GM19351 (cell line): ENCODE results near the gene RPS6KB1.
A peak's percentile ranks its signal among the peaks of the same experiment; 100 is the strongest.
"Not testable (repeated sequence)": the region's sequence is repeated elsewhere in the genome, so short reads cannot be mapped to it uniquely, and the experiment has no call there.

Source experiments
- ATAC-seq: cut with Tn5 transposase; IDR thresholded peaks from one replicate; pipeline ENCODE4 v1.9.1; 2021; ENCODE audit warnings: mild to moderate bottlenecking, moderate library complexity; ENCODE audit not compliant: unreplicated experiment

Gene RPS6KB1

DNA sequence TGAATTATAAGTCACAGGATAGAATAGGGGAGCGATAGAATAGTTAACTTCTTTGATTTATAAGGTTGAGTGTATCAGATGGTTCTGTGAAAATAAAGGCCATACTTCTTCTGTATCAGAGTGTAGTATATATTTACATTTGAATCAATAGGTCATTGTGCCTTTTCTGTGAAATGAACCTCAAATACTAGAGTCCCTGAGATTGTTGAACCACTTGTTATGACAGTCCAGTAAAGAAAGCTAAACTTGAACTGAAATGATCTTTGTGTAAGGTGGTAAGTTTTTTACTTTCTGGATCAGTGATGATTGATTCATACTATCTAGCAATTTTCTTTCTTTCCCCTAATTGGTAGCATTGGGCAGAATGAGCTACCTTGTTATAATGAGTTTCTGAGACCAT lies 40.4 kb downstream of the RPS6KB1 start:
- ATAC-seq = not testable (repeated sequence)

DNA sequence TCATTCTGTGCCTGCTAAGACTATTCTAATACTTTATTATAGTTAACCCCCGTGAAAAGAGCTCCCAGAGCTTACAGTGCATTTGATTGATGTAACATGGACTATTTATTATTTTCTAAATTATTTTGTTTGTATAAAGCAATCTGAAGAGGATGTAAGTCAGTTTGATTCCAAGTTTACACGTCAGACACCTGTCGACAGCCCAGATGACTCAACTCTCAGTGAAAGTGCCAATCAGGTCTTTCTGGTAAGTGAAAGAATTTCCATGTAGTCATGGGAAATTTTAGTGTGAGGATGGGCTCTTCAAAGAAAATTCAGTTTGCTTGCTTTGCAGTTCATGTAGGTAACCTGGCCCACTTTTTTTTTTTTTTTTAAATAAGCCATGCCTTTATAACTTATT lies 47.8 kb downstream of the RPS6KB1 start:
- not testable (repeated sequence) for ATAC-seq

DNA sequence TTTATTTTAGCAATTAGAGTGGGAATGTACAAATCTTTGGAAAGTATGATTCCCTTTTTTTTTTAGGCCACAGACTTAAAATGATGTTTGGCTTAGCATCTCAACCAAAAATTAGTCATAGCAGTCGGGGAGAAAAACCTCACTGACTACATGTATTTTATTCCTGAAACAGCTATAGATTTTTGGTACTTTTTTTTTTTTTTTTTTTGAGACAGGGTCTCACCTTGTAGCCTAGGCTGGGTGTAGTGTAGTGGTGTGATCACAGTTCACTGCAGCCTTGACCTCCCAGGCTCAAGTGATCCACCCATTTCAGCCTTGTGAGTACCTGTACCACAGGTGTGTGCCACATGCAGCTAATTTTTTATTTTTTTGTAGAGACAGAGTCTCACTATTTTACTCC lies 48.2 kb downstream of the RPS6KB1 start:
- no peak for ATAC-seq

DNA sequence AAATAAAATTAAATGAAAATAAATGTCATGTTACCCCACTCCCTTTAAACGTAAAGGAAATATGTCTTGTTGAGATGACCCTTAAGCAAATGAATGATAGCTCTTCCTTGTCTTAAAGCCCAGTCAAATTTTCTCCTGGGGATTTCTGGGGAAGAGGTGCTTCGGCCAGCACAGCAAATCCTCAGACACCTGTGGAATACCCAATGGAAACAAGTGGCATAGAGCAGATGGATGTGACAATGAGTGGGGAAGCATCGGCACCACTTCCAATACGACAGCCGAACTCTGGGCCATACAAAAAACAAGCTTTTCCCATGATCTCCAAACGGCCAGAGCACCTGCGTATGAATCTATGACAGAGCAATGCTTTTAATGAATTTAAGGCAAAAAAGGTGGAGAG lies 53.5 kb downstream of the RPS6KB1 start:
- not testable (repeated sequence) for ATAC-seq

DNA sequence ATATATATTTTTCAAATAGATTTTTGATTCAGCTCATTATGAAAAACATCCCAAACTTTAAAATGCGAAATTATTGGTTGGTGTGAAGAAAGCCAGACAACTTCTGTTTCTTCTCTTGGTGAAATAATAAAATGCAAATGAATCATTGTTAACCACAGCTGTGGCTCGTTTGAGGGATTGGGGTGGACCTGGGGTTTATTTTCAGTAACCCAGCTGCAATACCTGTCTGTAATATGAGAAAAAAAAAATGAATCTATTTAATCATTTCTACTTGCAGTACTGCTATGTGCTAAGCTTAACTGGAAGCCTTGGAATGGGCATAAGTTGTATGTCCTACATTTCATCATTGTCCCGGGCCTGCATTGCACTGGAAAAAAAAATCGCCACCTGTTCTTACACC lies 54.4 kb downstream of the RPS6KB1 start:
- not testable (repeated sequence) for ATAC-seq

DNA sequence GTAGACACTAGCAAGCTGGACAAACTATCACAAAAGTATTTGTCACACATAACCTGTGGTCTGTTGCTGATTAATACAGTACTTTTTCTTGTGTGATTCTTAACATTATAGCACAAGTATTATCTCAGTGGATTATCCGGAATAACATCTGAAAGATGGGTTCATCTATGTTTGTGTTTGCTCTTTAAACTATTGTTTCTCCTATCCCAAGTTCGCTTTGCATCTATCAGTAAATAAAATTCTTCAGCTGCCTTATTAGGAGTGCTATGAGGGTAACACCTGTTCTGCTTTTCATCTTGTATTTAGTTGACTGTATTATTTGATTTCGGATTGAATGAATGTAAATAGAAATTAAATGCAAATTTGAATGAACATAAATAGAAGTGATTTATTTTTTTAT lies 57.1 kb downstream of the RPS6KB1 start:
- ATAC-seq = no peak

DNA sequence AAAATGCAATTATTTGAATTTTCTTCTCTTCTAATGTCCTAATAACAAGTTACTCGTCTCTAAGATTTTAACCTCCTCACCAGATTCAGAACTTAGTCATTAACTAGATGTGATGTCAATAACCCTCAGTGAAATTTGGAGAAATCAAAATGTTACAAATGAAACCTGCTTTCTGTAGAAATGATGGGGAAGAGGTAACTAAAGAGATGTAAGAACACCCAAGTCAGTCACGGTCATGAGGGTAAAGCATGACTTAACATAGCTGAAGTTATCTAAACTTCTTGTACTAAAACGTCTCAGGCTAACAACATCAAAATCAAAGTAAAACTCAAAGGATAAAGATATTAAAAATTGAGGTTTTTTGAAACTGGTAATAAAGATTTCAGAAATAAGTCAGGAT lies 61.9 kb downstream of the RPS6KB1 start:
- no peak for ATAC-seq

DNA sequence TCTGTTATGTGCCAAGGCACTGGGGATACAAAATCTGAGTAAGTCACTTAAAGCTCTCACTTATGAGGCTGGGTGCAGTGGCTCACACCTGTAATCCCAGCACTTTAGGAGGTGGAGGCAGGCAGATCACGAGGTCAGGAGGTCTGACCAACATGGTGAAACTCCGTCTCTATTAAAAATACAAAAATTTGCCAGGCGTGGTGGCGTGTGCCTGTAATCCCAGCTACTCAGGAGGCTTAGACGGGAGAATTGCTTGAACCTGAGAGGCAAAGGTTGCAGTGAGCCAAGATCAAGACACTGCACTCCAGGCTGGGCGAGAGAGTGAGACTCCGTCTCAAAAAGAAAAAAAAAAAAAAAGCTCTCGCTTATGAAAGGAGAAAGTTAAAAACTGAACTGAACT lies 66.7 kb downstream of the RPS6KB1 start:
- not testable (repeated sequence) for ATAC-seq

DNA sequence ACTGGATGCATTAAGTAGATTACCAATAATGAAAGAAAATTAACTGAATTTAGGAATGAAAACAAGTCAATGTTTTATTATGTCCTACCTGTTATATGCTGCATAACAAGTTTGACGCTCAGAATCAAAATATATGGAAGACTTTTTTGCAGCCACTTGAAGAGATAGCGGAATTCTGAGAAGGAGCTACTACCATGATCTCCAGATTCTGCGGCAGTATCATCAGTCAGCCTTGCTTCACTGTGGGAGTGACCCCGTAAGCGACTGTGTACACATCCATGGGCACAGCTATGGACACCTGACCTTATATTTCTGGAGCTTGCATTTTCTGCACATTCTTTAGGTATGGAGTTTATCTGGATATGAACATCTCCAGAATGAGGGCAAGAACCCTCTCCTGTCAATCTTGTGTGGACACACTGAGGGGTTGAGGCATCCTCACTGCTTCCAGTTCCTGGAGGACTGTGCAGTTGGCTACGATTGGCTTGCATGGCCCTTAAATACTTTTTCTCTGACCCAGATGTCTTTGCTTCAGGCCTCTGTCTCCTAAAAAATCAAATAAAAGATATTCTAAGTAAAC lies 69.9 kb downstream of the RPS6KB1 start:
- no peak for ATAC-seq

DNA sequence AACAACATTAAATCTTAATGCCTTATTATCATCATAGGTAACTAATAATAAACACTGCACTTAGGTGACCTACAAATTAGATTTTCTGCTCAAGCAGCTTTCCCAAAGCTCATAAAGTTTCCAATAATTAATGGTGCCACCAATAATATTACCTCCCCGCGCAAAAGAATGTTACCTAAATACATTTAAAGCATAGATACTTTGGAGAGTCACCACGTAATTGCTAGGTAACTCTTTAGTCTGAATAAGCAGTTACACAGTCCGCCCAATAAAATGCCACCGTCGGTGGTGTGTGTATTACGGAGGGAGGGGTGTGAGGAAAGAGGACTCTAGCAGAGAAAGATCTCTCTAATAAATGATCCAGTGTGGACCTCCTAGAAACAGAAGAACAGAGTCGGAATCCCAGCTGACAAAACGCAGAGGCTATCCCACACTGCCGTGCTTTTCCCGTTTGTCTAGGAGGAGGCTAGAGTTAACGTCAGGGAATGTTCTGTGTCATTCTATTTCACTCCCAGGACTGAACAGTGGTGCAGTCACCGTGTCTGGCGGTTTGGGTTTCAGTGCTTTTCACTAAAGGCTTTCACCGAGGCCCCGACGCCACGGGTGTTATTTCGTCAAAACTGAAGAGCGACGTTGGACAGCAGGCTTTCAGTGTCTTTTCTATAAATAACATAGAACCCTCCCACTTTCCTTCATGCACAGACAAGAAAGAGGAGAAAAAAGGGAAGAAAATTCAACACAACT lies 71.0 kb downstream of the RPS6KB1 start:
- ATAC-seq = peak; percentile 39

DNA sequence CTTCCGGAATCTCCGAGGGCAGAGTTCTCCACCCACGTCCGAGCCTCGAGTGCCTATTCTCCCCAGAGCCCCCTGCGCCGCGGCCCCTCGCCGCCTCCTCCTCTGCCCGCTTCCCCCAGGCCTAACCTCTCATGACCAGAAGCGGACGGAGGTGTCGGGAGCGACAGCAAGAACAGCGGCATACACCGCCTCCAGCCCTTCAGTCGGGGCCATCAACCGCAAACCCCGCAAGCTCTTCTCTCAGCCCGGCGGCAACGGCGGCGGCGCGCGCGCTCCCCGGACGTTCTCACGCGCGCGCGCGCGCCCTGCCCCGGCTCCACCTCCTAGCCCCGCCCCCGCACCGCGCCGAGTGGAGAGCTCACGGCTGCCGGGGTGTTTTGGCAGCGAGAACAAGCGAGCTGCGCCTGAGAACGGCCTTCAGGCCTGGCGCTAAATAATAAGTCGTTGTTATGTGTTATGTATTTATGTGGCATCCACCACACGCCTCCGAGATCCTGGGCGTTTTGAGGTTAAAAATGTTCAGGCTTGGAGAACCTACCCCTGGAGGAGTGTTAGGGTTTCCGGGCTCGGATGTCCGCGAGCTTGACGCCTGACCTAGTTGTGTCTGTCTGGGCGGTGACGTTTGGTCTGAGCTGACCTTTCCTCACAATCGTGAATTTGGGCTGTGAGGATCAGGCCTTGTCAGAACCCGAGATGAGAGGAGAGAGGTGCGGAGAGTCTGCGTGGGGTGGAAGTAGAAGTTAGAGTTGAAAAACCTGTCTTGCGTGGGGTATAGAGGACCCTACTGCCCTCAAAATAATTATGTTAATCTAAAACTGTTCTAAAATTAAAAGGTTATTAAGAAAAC lies 71.8 kb downstream of the RPS6KB1 start, which contains the start of gene RNFT1:
RNFT1 (minus strand) TSS at position 259 of the 847 bp plus-strand sequence; CDS start at position 182, 77 bp downstream.
- ATAC-seq = peak; percentile 74

DNA sequence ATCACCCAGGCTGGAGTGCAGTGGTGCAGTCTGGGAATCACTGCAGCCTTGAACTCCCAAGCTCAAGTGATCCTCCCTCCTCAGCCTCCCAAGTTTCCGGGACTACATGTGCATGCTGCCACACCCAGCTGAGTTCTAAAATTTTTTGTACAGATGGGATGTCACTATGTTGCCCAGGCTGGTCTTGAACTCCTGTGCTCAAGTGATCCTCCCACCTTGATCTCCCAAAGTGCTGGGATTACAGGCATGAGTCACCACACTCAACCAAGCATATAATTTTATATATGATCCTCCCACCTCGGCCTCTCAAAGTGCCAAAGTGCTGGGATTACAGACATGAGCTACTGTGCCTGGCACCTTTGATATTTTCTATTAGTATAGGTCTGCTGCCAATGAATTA lies 78.8 kb downstream of the RPS6KB1 start:
- ATAC-seq = not testable (repeated sequence)

DNA sequence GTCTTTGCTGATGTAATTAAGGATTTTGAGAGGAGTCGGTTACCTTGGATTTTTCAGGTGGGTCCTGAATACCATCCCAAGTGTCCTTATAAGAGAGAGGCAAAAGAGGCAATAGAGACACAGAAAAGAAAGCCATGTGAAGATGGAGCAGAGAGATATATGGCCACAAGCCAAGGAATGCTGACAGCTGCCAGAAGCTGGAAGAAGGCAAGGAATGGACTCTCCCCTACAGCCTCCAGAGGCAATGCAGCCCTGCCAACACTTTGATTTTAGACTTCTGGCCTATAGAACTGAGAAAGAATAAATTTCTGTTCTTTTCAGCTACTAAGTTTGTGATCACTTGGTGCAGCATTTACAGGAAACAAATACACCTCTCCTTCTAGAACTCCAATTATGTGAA lies 79.9 kb downstream of the RPS6KB1 start:
- ATAC-seq = no peak

DNA sequence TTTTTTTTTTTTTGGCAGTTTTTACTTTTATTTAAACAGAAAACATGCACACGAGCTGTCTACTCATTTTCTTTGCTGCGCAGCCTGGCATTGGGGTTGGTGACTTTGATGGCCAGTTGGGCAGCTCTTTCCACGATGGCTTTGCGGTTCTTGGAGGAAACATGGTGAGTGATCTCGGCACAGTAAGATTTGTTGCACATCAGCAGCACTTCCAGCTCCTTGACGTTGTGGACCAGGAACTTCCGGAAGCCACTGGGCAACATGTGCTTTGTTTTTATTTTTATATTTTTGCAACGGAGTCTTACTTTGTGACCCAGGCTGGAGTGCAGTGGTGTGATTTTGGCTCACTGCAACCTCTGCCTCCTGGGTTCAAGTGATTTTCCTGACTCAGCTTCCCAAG lies 80.6 kb downstream of the RPS6KB1 start:
- not testable (repeated sequence) for ATAC-seq

DNA sequence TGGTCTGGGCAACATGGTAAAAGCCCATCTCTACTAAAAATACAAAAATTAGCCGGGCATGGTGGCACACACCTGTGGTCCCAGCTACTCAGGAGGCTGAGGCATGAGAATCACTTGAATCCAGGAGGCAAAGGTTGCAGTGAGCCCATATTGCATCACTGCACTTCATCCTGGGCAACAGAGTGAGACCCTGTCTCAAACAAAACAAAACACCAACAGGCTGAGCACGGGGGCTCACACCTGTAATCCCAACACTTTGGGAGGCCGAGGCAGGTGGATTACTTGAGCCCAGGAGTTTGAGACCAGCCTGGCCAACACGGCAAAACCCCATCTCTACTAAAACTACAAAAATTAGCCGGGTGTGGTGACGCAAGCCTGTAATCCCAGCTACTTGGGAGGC lies 82.2 kb downstream of the RPS6KB1 start:
- ATAC-seq = not testable (repeated sequence)

DNA sequence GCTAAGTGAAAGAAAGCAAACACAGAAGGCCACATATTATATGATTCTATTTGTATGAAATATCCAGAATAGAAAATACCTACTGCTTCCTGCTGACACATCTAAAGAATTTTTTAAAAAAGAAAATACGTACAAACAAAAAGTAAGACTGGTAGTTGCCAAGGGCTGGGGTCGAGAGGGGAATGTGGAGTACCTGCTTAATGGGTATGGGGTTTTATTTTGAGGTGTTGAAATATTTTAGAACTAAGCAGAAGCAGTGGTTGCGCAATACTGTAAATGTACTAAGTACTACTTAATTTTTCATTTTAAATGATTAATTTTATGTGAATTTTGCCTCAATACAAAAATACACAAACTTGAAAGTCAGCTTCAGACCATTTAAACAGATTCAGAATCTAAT lies 103.7 kb downstream of the RPS6KB1 start:
- ATAC-seq = not testable (repeated sequence)
